PFSK-1 (cell line): ENCODE measurements around the gene HES3.

Experiments used
- POLR2AphosphoS5 ChIP-seq: IDR thresholded peaks from 2 replicates; pipeline ENCODE4 v1.6.1; 2012; ENCODE audit warnings: low read depth, mild to moderate bottlenecking, control low read depth, low read length, moderate library complexity
- TAF1 ChIP-seq: IDR thresholded peaks from 2 replicates; pipeline ENCODE4 v1.6.1; 2012; ENCODE audit warnings: low read length, control low read depth, borderline replicate concordance; ENCODE audit not compliant: insufficient read depth

- TF ChIP-seq POLR2AphosphoS5 (no peak), TAF1 (no peak)
Observed at GRCh38 chr1:6206520-6206855, 37.5 kb upstream of the HES3 start.
